Stimulated activated CD4-positive, alpha-beta T cell treated with anti-CD3 and anti-CD28 coated beads, Interleukin-12 subunit alpha, Interleukin-12 subunit beta, amount 100 ng/mL, for 4 hours (primary cell): ENCODE data around the gene IRF6.

Source experiments
- DNase-seq: peaks from one replicate; pipeline ENCODE4 v3.0.0-alpha.2; 2020

IRF6 gene

GRCh38 chr1:209755926-209756614, 49.9 kb downstream of the IRF6 start, which contains the start of gene TRAF3IP3:
TRAF3IP3 (plus strand) TSS chr1:209756053; CDS start chr1:209760040, 3,987 bp downstream.
- DNase-seq, result peak; percentile 56

- DNase-seq, result no peak
Measured at GRCh38 chr1:209755256-209755655, 50.7 kb downstream of the IRF6 start.

GRCh38 chr1:209752890-209753289, 53.1 kb downstream of the IRF6 start:
- DNase-seq, result no peak

- no peak for DNase-seq
Measured at GRCh38 chr1:209751627-209752231, 54.2 kb downstream of the IRF6 start.

- DNase-seq, result no peak
Measured at GRCh38 chr1:209749670-209750323, 56.1 kb downstream of the IRF6 start.

DNA sequence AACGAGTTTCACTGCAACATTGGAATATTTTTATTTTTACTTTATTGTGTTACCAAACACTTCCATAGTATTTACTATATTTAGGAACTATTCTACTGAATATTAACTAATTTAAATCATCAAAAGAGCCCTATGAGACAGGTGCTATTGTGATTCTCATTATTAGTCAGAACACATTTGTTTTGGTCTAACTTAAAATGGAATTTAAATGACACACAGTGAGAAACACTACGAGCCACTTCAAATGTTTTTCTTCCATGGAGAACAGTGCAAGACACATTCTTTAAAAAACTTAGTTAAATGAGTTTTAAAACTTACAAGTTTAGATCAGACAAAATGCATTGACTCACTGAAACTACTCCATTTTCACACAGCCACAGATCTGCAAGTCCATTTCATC, 56.7 kb downstream of the IRF6 start:
- DNase-seq, result no peak

- no peak for DNase-seq
Measured at GRCh38 chr1:209748620-209749019, 57.3 kb downstream of the IRF6 start.

- DNase-seq, result peak; percentile 82
Measured at GRCh38 chr1:209747580-209748262, 58.2 kb downstream of the IRF6 start.

DNA sequence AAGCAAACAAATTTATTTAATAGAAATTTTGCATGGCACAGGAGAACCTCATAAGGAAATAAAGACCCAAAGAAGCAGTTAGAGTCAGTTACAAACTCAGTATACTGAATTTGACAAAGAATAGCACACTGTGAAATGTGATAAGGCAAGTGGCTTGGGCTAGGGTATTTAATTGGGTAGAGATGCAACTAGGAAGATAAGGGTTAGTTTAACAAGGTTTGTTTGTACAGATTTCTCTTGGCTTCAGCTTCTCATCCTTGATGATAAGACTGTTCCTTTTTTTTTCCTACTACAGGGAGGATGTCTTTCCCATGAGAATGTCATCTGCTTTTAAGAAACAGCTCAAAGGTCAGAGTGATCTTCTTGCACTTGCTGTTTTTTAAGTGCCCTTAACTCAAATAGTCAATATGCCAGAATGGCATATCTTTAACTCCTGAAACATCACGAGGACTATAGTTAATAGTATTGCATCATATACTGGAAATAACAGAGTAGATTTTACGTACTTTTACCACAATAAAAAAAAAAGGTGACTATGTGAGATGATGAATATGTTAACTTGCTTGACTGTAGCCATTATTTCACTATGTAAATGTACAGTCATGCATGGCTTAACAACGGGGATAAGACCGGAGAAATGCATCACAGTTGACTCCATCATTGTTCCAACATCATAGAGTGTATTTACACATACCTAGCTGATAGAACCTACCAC, 59.3 kb downstream of the IRF6 start:
- DNase-seq, result no peak

- no peak for DNase-seq
Measured at GRCh38 chr1:209743145-209743482, 62.8 kb downstream of the IRF6 start.

- DNase-seq, result no peak
Measured at GRCh38 chr1:209742409-209743144, 63.4 kb downstream of the IRF6 start.

GRCh38 chr1:209741889-209742288, 64.1 kb downstream of the IRF6 start:
- DNase-seq, result no peak

DNA sequence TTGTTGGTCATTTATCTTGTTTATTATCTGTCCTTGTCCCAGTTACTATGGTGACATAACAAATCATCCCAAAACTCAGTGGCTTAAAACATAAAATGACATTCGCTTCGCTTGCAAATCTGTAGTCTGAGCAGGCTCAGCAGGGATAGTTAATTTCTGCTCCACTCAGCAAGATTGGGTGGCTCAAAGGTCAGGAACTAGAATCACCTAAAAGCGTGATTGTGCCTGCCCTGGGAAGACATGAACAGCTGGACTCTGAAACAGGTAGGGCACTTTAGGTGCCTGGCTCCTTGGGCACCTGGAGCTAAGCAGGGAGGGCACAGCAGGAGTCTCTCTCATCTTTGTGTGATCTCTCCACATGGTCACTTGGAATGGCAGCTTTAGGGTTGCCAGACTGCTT, 64.7 kb downstream of the IRF6 start:
- no peak for DNase-seq

GRCh38 chr1:209738270-209738669, 67.7 kb downstream of the IRF6 start:
- no peak for DNase-seq

GRCh38 chr1:209737118-209737505, 68.8 kb downstream of the IRF6 start:
- DNase-seq, result no peak

DNA sequence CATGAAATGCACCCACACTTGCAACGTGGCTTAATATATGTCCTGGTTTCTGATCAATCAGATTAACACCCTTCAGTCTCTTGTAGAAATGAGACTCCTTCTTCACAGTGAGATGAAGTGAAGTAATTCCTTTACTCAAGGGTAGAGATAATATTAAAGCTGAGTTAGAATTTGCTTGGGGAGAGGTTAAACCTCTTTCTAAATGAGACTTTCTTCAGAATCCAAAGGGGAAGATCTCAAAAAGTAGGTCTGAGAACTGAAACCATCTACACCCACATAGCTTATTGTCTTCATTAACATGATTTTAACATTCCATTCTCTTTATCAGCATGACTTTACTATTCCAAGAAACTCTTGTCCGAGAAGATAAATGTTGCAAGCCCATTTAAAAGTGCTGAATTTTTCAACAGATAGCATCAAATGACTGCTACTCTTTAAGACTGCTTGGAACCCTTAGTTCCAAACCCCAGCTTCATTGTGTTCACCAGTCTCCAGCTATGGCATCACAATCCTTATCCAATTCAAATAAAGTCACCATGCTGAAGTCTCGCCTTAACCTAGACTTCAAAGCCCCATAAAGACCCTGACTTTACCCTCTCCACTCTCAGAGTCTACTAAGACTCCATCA, 69.3 kb downstream of the IRF6 start:
- DNase-seq, result no peak
